Lower leg skin (tissue), 3 donors: Measurements from ENCODE around the gene CLEC9A.

ENCODE experiments used
- POLR2A ChIP-seq, 2 donors: fragments of 450-650 bp; IDR thresholded peaks; one replicate each; pipeline ENCODE4 v1.6.1; 2016 to 2017; ENCODE audit warnings: antibody characterized with exemption in 2 of 2, mild to moderate bottlenecking in 1 of 2, moderate library complexity in 1 of 2
- TF ChIP-seq, protein P1 (sequence below), 3 donors: fragments of 450-650 bp; IDR thresholded peaks; one replicate each; pipeline ENCODE4 v1.5.1; 2016; ENCODE audit warnings: antibody characterized with exemption in 3 of 3, mild to moderate bottlenecking in 3 of 3, moderate library complexity in 2 of 3

GRCh38 chr12:10048526-10048925 is 18.0 kb downstream of the CLEC9A start:
- TF ChIP-seq, protein P1, sequence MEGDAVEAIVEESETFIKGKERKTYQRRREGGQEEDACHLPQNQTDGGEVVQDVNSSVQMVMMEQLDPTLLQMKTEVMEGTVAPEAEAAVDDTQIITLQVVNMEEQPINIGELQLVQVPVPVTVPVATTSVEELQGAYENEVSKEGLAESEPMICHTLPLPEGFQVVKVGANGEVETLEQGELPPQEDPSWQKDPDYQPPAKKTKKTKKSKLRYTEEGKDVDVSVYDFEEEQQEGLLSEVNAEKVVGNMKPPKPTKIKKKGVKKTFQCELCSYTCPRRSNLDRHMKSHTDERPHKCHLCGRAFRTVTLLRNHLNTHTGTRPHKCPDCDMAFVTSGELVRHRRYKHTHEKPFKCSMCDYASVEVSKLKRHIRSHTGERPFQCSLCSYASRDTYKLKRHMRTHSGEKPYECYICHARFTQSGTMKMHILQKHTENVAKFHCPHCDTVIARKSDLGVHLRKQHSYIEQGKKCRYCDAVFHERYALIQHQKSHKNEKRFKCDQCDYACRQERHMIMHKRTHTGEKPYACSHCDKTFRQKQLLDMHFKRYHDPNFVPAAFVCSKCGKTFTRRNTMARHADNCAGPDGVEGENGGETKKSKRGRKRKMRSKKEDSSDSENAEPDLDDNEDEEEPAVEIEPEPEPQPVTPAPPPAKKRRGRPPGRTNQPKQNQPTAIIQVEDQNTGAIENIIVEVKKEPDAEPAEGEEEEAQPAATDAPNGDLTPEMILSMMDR (IDR thresholded peaks at IDR 0.05), result no peak
- TF ChIP-seq POLR2A (IDR thresholded peaks at IDR 0.05), result no peak
